Smooth muscle cell (in vitro differentiated cells): ENCODE results near the gene LRP6. TPM values are rescaled to one million over a fixed set of nuclear protein-coding genes. Genes with fewer than 3 reads are reported as not detected.
"Not testable (repeated sequence)": the region's sequence is repeated elsewhere in the genome, so short reads cannot be mapped to it uniquely, and the experiment has no call there.

Experiments used
- DNase-seq: peaks from one replicate; lab custom pipeline; 2025; ENCODE audit not compliant: unreplicated experiment; lab: John Stamatoyannopoulos, UW
- H2AFZ ChIP-seq: fragments of 200-600 bp; sonication (generic); 2 replicates; pipeline ENCODE4 v1.6.0; 2016; ENCODE audit warnings: antibody characterized with exemption, low read depth, mild to moderate bottlenecking
- H3F3A ChIP-seq: fragments of 200-600 bp; sonication (generic); 2 replicates; pipeline ENCODE4 v1.6.0; 2017; ENCODE audit warnings: antibody characterized with exemption, low read depth
- H3K27ac ChIP-seq: fragments of 200-600 bp; sonication (generic); 2 replicates; pipeline ENCODE4 v1.5.1; 2016; ENCODE audit warnings: low read depth, mild to moderate bottlenecking
- H3K27me3 ChIP-seq: fragments of 200-600 bp; sonication (generic); 2 replicates; pipeline ENCODE4 v1.6.1; 2016; ENCODE audit warnings: low read depth, mild to moderate bottlenecking
- H3K36me3 ChIP-seq: fragments of 200-600 bp; sonication (generic); 2 replicates; pipeline ENCODE4 v1.5.1; 2016; ENCODE audit warnings: low read depth
- H3K4me1 ChIP-seq: fragments of 200-600 bp; sonication (generic); 2 replicates; pipeline ENCODE4 v1.5.1; 2016; ENCODE audit warnings: low read depth
- H3K4me2 ChIP-seq: fragments of 200-600 bp; sonication (generic); 2 replicates; pipeline ENCODE4 v1.6.0; 2016; ENCODE audit warnings: mild to moderate bottlenecking
- H3K4me3 ChIP-seq: fragments of 200-600 bp; sonication (generic); 2 replicates; pipeline ENCODE4 v1.5.1; 2016; ENCODE audit warnings: mild to moderate bottlenecking
- H3K79me2 ChIP-seq: fragments of 200-600 bp; sonication (generic); 2 replicates; pipeline ENCODE4 v1.6.0; 2016; ENCODE audit warnings: low read depth, mild to moderate bottlenecking
- H3K9ac ChIP-seq: fragments of 200-600 bp; sonication (generic); 2 replicates; pipeline ENCODE4 v1.6.0; 2016; ENCODE audit warnings: low read depth
- H3K9me3 ChIP-seq: fragments of 200-600 bp; sonication (generic); replicated peaks from 2 replicates; pipeline ENCODE4 v1.5.1; 2016; ENCODE audit warnings: low read depth
- H4K20me1 ChIP-seq: fragments of 200-600 bp; sonication (generic); 2 replicates; pipeline ENCODE4 v1.6.0; 2016; ENCODE audit warnings: low read depth
- WGBS: methylation state at CpG from one replicate; pipeline ENCODE4 v1.1.7; 2016; ENCODE audit warnings: low lambda C conversion rate; 5-methylcytosine and 5-hydroxymethylcytosine counted together
- polyA plus RNA-seq: library from polyadenylated mRNA; unstranded; fragments of >200 nt; fragmentation: Nextera tagmentation; extraction: Ambion mirVana; gene quantifications from 2 replicates; pipeline ENCODE4 v1.2.1, GENCODE V29; 2016
- total RNA-seq: library from RNA; depleted of rRNA; stranded (reverse); fragments of >200 nt; gene quantifications from 2 replicates; pipeline ENCODE4 v1.2.3, GENCODE V29; 2014
- TF ChIP-seq, protein P1 (sequence below): fragments of 200-600 bp; sonication (generic); IDR thresholded peaks from 2 replicates; pipeline ENCODE4 v1.5.1; 2017; ENCODE audit warnings: borderline replicate concordance, mild to moderate bottlenecking, antibody characterized with exemption; ENCODE audit not compliant: insufficient read depth, poor library complexity, severe bottlenecking

Gene LRP6
- total and polyA plus RNA-seq, 2 experiments from 2014 or later, result 10.6 to 21.1 TPM

DNA sequence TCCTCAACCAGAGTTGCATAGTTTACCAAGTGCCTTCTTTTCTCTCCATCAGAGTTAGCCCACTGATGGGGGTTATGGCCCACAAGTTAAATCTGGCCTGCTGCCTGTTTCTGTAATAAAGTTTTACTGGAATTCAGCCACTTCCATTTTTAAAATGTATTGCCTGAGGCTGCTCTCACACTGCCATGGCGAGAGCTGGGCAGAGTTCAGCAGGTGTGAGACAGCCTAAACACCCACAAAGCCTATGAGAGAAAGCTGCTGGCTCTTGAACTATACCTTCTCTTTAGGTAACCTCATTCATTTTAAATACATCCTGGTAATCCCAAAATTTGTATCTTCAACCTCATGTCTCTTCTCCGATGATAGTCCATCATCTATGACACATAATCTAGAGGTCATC is 110.0 kb downstream of the LRP6 start:
- H3K4me2 ChIP-seq, result no peak overlapping the region
- no peak for DNase-seq
- H3K36me3 ChIP-seq, result peaks cover 2% of the 10 kb centered on the region
- H3K79me2 ChIP-seq, result no peaks in the 10 kb centered on the region
- H2AFZ ChIP-seq, result no peak overlapping the region
- 95% methylated on average over 2 of the region's 2 CpGs for WGBS
- H3K4me3 ChIP-seq, result no peak overlapping the region
- H3K9me3 ChIP-seq, result no peaks in the 10 kb centered on the region
- no peaks in the 10 kb centered on the region for H3K27me3 ChIP-seq
- no peak overlapping the region for H3K9ac ChIP-seq
- peaks cover 17% of the 10 kb centered on the region for H4K20me1 ChIP-seq
- H3K4me1 ChIP-seq, result no peaks in the 10 kb centered on the region
- H3F3A ChIP-seq, result no peaks in the 10 kb centered on the region
- TF ChIP-seq, protein P1, sequence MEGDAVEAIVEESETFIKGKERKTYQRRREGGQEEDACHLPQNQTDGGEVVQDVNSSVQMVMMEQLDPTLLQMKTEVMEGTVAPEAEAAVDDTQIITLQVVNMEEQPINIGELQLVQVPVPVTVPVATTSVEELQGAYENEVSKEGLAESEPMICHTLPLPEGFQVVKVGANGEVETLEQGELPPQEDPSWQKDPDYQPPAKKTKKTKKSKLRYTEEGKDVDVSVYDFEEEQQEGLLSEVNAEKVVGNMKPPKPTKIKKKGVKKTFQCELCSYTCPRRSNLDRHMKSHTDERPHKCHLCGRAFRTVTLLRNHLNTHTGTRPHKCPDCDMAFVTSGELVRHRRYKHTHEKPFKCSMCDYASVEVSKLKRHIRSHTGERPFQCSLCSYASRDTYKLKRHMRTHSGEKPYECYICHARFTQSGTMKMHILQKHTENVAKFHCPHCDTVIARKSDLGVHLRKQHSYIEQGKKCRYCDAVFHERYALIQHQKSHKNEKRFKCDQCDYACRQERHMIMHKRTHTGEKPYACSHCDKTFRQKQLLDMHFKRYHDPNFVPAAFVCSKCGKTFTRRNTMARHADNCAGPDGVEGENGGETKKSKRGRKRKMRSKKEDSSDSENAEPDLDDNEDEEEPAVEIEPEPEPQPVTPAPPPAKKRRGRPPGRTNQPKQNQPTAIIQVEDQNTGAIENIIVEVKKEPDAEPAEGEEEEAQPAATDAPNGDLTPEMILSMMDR, result no peak
- H3K27ac ChIP-seq, result no peak overlapping the region

DNA sequence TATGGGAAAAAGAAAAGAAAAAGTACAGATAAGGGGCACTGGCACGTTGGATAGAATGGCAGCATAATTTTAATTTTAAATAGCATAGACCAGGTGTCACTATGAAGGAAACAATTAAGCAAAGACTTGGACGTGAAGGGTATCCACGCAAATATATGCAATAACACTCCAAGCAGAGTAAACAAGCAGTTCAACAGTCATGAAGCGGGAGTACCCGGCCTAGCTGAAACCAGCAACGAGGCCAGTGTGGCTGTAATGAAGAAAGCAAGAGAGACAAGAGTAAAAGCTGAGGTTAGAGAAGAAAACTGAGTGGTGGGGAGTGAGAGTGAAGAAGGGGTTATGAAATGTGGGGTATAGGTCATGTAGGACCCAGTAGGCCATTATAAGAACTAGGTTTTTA is 110.7 kb downstream of the LRP6 start:
- TF ChIP-seq, protein P1, result no peak
- WGBS, result 99% methylated on average over 6 of the region's 6 CpGs
- no peak overlapping the region for H2AFZ ChIP-seq
- H3K4me2 ChIP-seq, result no peak overlapping the region
- H3K79me2 ChIP-seq, result no peaks in the 10 kb centered on the region
- no peaks in the 10 kb centered on the region for H3K9me3 ChIP-seq
- peaks cover 17% of the 10 kb centered on the region for H4K20me1 ChIP-seq
- no peaks in the 10 kb centered on the region for H3K27me3 ChIP-seq
- H3K36me3 ChIP-seq, result peaks cover 2% of the 10 kb centered on the region
- no peaks in the 10 kb centered on the region for H3F3A ChIP-seq
- no peak overlapping the region for H3K9ac ChIP-seq
- no peak overlapping the region for H3K4me3 ChIP-seq
- no peaks in the 10 kb centered on the region for H3K4me1 ChIP-seq
- H3K27ac ChIP-seq, result no peak overlapping the region
- no peak for DNase-seq

DNA sequence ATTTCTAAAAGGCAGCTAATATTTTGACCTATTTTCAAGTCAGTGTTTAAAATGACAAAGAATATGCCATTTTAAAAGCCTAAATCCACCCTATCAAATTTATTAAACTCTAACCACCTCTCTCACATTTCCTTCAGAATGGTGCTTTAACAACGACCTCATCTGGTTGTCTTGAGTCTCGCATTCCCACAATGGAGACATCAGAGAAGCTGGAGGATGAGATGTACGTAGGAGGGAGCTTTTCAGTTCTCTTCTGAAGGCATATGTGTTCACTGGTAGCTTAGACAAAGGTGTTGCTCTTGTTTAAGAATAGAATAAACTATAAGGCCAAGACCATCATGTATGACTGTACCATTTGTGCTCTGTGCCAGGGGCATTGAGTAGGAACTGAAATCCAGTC is 113.2 kb downstream of the LRP6 start:
- H3K27me3 ChIP-seq, result no peaks in the 10 kb centered on the region
- H4K20me1 ChIP-seq, result peaks cover 22% of the 10 kb centered on the region
- H3K4me3 ChIP-seq, result no peak overlapping the region
- H2AFZ ChIP-seq, result no peak overlapping the region
- 96% methylated on average over 3 of the region's 3 CpGs for WGBS
- H3K79me2 ChIP-seq, result no peaks in the 10 kb centered on the region
- no peak overlapping the region for H3K27ac ChIP-seq
- no peaks in the 10 kb centered on the region for H3K4me1 ChIP-seq
- no peaks in the 10 kb centered on the region for H3F3A ChIP-seq
- TF ChIP-seq, protein P1, result no peak
- no peak for DNase-seq
- no peaks in the 10 kb centered on the region for H3K9me3 ChIP-seq
- H3K9ac ChIP-seq, result no peak overlapping the region
- no peak overlapping the region for H3K4me2 ChIP-seq
- H3K36me3 ChIP-seq, result peaks cover 2% of the 10 kb centered on the region

DNA sequence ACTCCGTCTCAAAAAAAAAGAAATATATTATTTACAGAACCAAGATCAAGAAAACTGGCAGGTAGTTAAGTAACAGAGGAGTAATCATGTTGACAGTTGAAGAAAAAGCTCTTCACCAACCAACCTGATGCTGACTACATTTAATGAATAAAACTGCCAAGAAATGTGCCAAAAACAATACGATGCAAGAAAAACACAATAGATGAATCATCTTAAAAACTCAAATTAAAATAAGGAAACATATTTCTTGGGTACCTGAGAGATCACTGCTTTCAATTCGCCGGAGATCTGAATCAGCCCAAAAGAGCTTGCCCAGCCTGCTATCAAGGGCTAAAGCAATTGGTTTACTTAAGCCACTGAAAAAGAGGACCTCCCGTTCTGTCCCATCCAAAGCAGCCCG is 119.7 kb downstream of the LRP6 start:
- no peaks in the 10 kb centered on the region for H3K9me3 ChIP-seq
- no peak for DNase-seq

DNA sequence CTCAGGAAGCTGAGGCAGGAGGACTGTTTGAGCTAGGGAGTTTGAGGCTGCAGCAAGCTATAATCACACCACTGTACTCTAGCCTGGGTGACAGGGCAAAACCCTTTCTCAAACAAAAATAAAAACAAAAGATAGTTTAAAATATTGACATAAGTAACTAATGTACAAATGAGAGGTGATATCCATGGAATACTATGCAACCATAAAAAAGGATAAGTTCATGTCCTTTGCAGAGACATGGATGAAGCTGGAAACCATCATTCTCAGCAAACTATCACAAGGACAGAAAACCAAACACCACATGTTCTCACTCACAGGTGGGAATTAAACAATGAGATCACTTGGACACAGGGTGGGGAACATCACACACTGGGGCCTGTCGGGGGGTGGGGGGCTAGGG is 122.3 kb downstream of the LRP6 start:
- H3K4me3 ChIP-seq, H3F3A ChIP-seq, H3K79me2 ChIP-seq, H3K4me2 ChIP-seq, DNase-seq, H3K27me3 ChIP-seq, H4K20me1 ChIP-seq, H2AFZ ChIP-seq, H3K4me1 ChIP-seq, H3K9me3 ChIP-seq, H3K9ac ChIP-seq, H3K36me3 ChIP-seq, H3K27ac ChIP-seq: not testable (repeated sequence)
- 33% methylated on average over 1 of the region's 1 CpG for WGBS

More for the DNA sequence above, 119.7 kb downstream of the LRP6 start:
- 96% methylated on average over 6 of the region's 6 CpGs for WGBS
- Histone ChIP-seq H3K36me3 (peaks cover 4% of the 10 kb centered on the region), H3K27me3 (no peaks in the 10 kb centered on the region), H3K4me1 (no peaks in the 10 kb centered on the region), H3K4me3 (no peak overlapping the region), H2AFZ (no peak overlapping the region), H4K20me1 (peaks cover 9% of the 10 kb centered on the region), H3F3A (no peaks in the 10 kb centered on the region), H3K4me2 (no peak overlapping the region), H3K79me2 (no peaks in the 10 kb centered on the region), H3K9ac (no peak overlapping the region), H3K27ac (no peak overlapping the region)
- TF ChIP-seq, protein P1, result no peak
